ENCODE measurements around the gene PDCD10. TPM values are rescaled to one million over a fixed set of nuclear protein-coding genes. Genes with fewer than 3 reads are reported as not detected.

Gene PDCD10
- total RNA-seq, 1 donor from 2014 or later: 48.0 TPM

DNA sequence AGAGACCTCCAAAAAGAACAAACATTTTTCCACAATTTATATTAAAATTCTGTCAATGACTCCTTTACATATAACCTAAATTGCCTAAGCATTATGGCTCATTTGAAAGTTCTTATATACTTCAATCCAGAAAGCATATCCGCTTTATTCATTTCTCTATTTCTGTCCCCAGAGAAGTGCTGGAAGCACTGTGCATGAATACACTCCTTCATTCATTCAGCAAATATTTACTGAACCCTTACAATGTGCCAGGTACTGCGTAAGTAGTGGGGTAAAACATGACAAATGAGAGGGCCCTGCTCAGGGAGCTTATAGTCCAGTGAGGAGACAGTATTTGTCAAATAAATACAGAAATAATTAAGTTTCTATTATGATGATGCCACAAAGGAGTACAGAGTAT is 3.3 kb downstream of the PDCD10 start:
- Mint-ChIP-seq H3K4me3 (ENCODE audit: unreplicated experiment) (no peak overlapping the region), H3K9me3 (ENCODE audit: unreplicated experiment) (peaks cover under 1% of the 10 kb centered on the region), H3K27ac (ENCODE audit: unreplicated experiment) (no peak overlapping the region), H3K4me1 (ENCODE audit: low read depth, unreplicated experiment) (peaks cover 20% of the 10 kb centered on the region), H3K36me3 (ENCODE audit: unreplicated experiment) (no peaks in the 10 kb centered on the region), H3K27me3 (ENCODE audit: unreplicated experiment) (no peaks in the 10 kb centered on the region)
- no peak for TF ChIP-seq CTCF (IDR thresholded peaks at IDR 0.05; ENCODE audit: partially characterized antibody, unreplicated experiment)
- DNase-seq: no peak

- Mint-ChIP-seq H3K27ac (ENCODE audit: unreplicated experiment) (no peak overlapping the region), H3K4me3 (ENCODE audit: unreplicated experiment) (no peak overlapping the region), H3K27me3 (ENCODE audit: unreplicated experiment) (no peaks in the 10 kb centered on the region), H3K36me3 (ENCODE audit: unreplicated experiment) (no peaks in the 10 kb centered on the region), H3K9me3 (ENCODE audit: unreplicated experiment) (no peaks in the 10 kb centered on the region), H3K4me1 (ENCODE audit: low read depth, unreplicated experiment) (peaks cover 20% of the 10 kb centered on the region)
- TF ChIP-seq CTCF (IDR thresholded peaks at IDR 0.05; ENCODE audit: partially characterized antibody, unreplicated experiment): no peak
- no peak for DNase-seq
These were observed 5.1 kb downstream of the PDCD10 start for GRCh38 chr3:167729591-167729990.

DNA sequence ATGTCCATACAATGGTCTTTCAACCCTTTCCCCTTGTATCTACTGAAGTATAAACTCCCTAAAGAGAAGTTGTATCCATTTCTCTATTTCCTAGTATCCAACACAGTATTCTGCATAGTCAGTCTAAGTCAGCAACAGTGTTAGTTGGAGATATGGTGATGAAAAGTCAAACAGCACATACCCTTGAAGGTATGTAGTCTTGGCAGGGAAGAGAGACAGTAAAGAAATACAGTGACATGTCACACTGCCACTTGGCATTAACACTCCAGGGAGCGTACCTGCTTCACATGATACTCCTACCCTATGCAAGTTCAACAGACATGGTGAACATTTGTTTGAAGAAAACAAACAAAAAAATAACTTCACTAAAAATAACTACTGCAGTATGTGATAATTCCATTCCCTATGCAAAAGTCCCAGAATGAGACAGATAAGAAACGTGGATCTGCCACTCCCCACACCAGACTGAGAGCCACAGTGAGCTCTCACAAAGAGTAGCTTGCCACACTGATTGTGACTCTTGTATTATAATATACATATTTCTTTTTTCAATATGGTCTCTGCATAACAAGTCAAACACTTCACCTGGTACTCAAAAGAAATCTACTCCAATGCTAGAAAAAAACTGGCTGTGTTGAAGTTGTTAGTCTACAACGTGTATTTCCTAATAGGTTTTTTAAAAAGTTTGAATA is 5.9 kb downstream of the PDCD10 start:
- no peak for TF ChIP-seq CTCF (IDR thresholded peaks at IDR 0.05; ENCODE audit: partially characterized antibody, unreplicated experiment)
- no peak for DNase-seq
- Mint-ChIP-seq H3K27ac (ENCODE audit: unreplicated experiment) (no peak overlapping the region), H3K27me3 (ENCODE audit: unreplicated experiment) (no peaks in the 10 kb centered on the region), H3K9me3 (ENCODE audit: unreplicated experiment) (no peaks in the 10 kb centered on the region), H3K4me1 (ENCODE audit: low read depth, unreplicated experiment) (peaks cover 28% of the 10 kb centered on the region), H3K4me3 (ENCODE audit: unreplicated experiment) (no peak overlapping the region), H3K36me3 (ENCODE audit: unreplicated experiment) (no peaks in the 10 kb centered on the region)

DNA sequence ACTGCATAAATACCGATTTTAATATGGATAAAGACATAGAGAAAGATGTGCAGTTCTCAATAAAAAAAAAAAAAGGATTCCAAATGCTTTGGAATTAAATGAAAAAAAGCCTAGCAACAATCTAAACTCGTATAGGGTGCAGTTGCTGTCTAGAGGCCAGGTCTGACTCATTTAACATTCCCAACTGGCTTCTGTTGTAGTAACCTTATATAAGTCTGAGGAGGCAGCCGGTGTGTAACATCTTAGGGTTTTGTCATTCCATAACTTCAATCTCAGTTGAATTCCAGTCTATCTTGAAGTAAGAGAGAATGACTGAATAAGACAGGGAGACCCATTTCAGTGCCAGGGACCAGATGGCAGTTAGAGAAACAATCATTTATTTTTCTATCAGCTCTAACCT is 6.5 kb downstream of the PDCD10 start:
- no peak overlapping the region for H3K4me3 Mint-ChIP-seq (ENCODE audit: unreplicated experiment)
- H3K4me1 Mint-ChIP-seq (ENCODE audit: low read depth, unreplicated experiment): peaks cover 30% of the 10 kb centered on the region

More for the DNA sequence above, 6.5 kb downstream of the PDCD10 start:
- DNase-seq: no peak
- no peaks in the 10 kb centered on the region for H3K36me3 Mint-ChIP-seq (ENCODE audit: unreplicated experiment)
- no peak for TF ChIP-seq CTCF (IDR thresholded peaks at IDR 0.05; ENCODE audit: partially characterized antibody, unreplicated experiment)
- no peak overlapping the region for H3K27ac Mint-ChIP-seq (ENCODE audit: unreplicated experiment)
- H3K9me3 Mint-ChIP-seq (ENCODE audit: unreplicated experiment): no peaks in the 10 kb centered on the region
- H3K27me3 Mint-ChIP-seq (ENCODE audit: unreplicated experiment): no peaks in the 10 kb centered on the region

Data from glutamatergic neuron (in vitro differentiated cells).